GM12878 (cell line): ENCODE measurements around the gene C10orf105. TPM values are rescaled to one million over a fixed set of nuclear protein-coding genes. Genes with fewer than 3 reads are reported as not detected.

Experiments used
- ATAC-seq: fragments of 200-7000 bp; cut with Tn5 transposase; 3 replicates; pipeline ENCODE4 v1.9.1; 2020; ENCODE audit warnings: mild to moderate bottlenecking, moderate library complexity
- BruUV-seq: library from RNA; stranded (reverse); fragments of 400-500 nt; replicated peaks from 2 replicates; lab custom pipeline; 2021; lab: Mats Ljungman, UMichigan
- CTCF ChIA-PET: fragments of 300-600 bp; sonication (Branson Sonifier 250); formaldehyde crosslinking; extraction: SDS; loops from one replicate; lab custom pipeline; 2021; ENCODE audit warnings: inconsistent platforms; lab: Yijun Ruan, JAX
- POLR2A ChIA-PET: fragments of 350-600 bp; formaldehyde crosslinking; extraction: SDS; loops from one replicate; lab custom pipeline; 2021; ENCODE audit warnings: inconsistent platforms; lab: Charles Lee
- RAD21 ChIA-PET: fragments of 300-600 bp; sonication (Branson Sonifier 250); formaldehyde crosslinking; loops from one replicate; lab custom pipeline; 2023; ENCODE audit warnings: antibody characterized with exemption; ENCODE audit not compliant: unreplicated experiment; lab: Charles Lee
- SMC1A ChIA-PET: fragments of 300-600 bp; sonication (Branson Sonifier 250); formaldehyde crosslinking; loops from one replicate; lab custom pipeline; 2023; ENCODE audit not compliant: unreplicated experiment, uncharacterized antibody; lab: Charles Lee
- DNase-seq: peaks from one replicate; pipeline ENCODE4 v3.0.0-alpha.2; 2011; ENCODE audit warnings: low read depth, low spot score
- FAIRE-seq: peaks from 3 replicates; lab custom pipeline; 2011; peaks lifted over from hg19 to GRCh38; lab: Jason Lieb, UNC
- H2AFZ ChIP-seq: 2 replicates; pipeline ENCODE4 v1.6.0; 2011; ENCODE audit warnings: low read depth, low read length, control low read depth; ENCODE audit not compliant: control insufficient read depth
- H3K27ac ChIP-seq: 2 replicates; pipeline ENCODE4 v1.5.1; 2011; ENCODE audit warnings: control low read depth; ENCODE audit not compliant: control insufficient read depth, insufficient read depth
- H3K27me3 ChIP-seq, 2 experiments: replicated peaks in 1 of 2; 2 replicates each; pipeline versions ENCODE4 v1.6.0 to v1.6.1; 2011; ENCODE audit warnings: low read length in 1 of 2; ENCODE audit not compliant: control insufficient read depth in 2 of 2, insufficient read depth in 2 of 2
- H3K36me3 ChIP-seq, 2 experiments: 2 replicates each; pipeline ENCODE4 v1.5.1; 2011; ENCODE audit warnings: low read length in 1 of 2; ENCODE audit not compliant: control insufficient read depth in 2 of 2, insufficient read depth in 2 of 2
- H3K4me1 ChIP-seq: 2 replicates; pipeline ENCODE4 v1.6.1; 2011; ENCODE audit warnings: mild to moderate bottlenecking, low read length, moderate library complexity, mixed read lengths; ENCODE audit not compliant: control insufficient read depth, insufficient read depth
- H3K4me2 ChIP-seq: 2 replicates; pipeline ENCODE4 v1.6.0; 2011; ENCODE audit warnings: control low read depth; ENCODE audit not compliant: control insufficient read depth, insufficient read depth
- H3K4me3 ChIP-seq: fragments of 200-600 bp; sonication (generic); 2 replicates; pipeline ENCODE4 v1.5.1; 2016
- H3K79me2 ChIP-seq: 2 replicates; pipeline ENCODE4 v1.6.0; 2011; ENCODE audit warnings: low read length; ENCODE audit not compliant: control insufficient read depth, insufficient read depth
- H3K9ac ChIP-seq: 2 replicates; pipeline ENCODE4 v1.8.0; 2011; ENCODE audit warnings: low read length, control low read depth, mixed read lengths; ENCODE audit not compliant: control insufficient read depth, insufficient read depth
- H3K9me3 ChIP-seq: replicated peaks from 3 replicates; pipeline ENCODE4 v1.5.1; 2011; ENCODE audit warnings: mild to moderate bottlenecking, low read length; ENCODE audit not compliant: control insufficient read depth, insufficient read depth
- H4K20me1 ChIP-seq: 2 replicates; pipeline ENCODE4 v1.6.0; 2011; ENCODE audit not compliant: control insufficient read depth, insufficient read depth
- CHD2 ChIP-seq: IDR thresholded peaks from 2 replicates; pipeline ENCODE4 v1.6.1; 2011; ENCODE audit warnings: low read depth, low read length, improper control_type of control experiment, borderline replicate concordance
- GATAD2B ChIP-seq: fragments of 450-650 bp; conservative IDR thresholded peaks from 2 replicates; pipeline ENCODE4 v1.6.1; 2017; ENCODE audit warnings: low read depth, mild to moderate bottlenecking, moderate library complexity
- JUNB ChIP-seq: IDR thresholded peaks from 2 replicates; pipeline ENCODE4 v1.6.1; 2016; ENCODE audit warnings: antibody characterized with exemption, mild to moderate bottlenecking
- KLF5 ChIP-seq: fragments of 450-650 bp; IDR thresholded peaks from 2 replicates; pipeline ENCODE4 v1.6.1; 2014; ENCODE audit warnings: mild to moderate bottlenecking; ENCODE audit not compliant: partially characterized antibody
- MTA2 ChIP-seq: fragments of 450-650 bp; IDR thresholded peaks from 2 replicates; pipeline ENCODE4 v1.6.1; 2016; ENCODE audit warnings: low read depth, mild to moderate bottlenecking, moderate library complexity
- WGBS: methylation state at CpG from one replicate; pipeline ENCODE4 v1.1.6; 2016; ENCODE audit warnings: low lambda C conversion rate; ENCODE audit not compliant: insufficient replicate concordance, insufficient coverage; ENCODE audit errors: missing lambda C conversion rate; 5-methylcytosine and 5-hydroxymethylcytosine counted together
- in situ Hi-C: fragments of 300-500 bp; cut with MboI; formaldehyde crosslinking; loops from 9 replicates; pipeline ENCODE4 v1.14.3; 2018; ENCODE audit warnings: mixed read lengths
- intact Hi-C: fragments of 100-400 bp; cut with micrococcal nuclease; formaldehyde crosslinking; loops from one replicate; pipeline ENCODE4 v1.14.2; 2022; ENCODE audit not compliant: unreplicated experiment
- polyA plus RNA-seq, 11 experiments: library from polyadenylated mRNA; depleted of rRNA in 4 of 11; unstranded in 6 of 11; stranded (reverse) in 5 of 11; fragments of >200 nt; fragmentation: Nextera tagmentation in 4 of 11; fragmentation: Illumina TruSeq in 1 of 11; extraction: Ambion mirVana in 4 of 11; extraction: Trizol in 1 of 11; gene quantifications; 1 replicate in 1 of 11; 2 replicates in 10 of 11; pipeline versions ENCODE4 v1.2.1 to v1.2.3, GENCODE V29; 2011 to 2016; ENCODE audit warnings: inconsistent platforms in 2 of 11, missing spikeins in 2 of 11, low read depth in 1 of 11
- total RNA-seq, 4 experiments: library from RNA; depleted of rRNA in 3 of 4; stranded (reverse); fragments of >200 nt in 3 of 4; fragmentation: Illumina TruSeq in 1 of 4; extraction: Trizol in 1 of 4; gene quantifications; 2 replicates each; pipeline versions ENCODE4 v1.2.1 to v1.2.3, GENCODE V29; 2013 to 2021
- TF ChIP-seq, protein P1 (sequence below): fragments of 450-650 bp; IDR thresholded peaks from 2 replicates; pipeline ENCODE4 v1.6.1; 2016; ENCODE audit warnings: mild to moderate bottlenecking

C10orf105 gene
- total and polyA plus RNA-seq, 10 of the 15 experiments (the other 5 are each of a cell fraction or from before 2014, with no cell fraction given) = 0.04 to 0.06 (median 0.05) TPM; not detected in 7

- Histone ChIP-seq H3K4me2 (peak overlapping the region; percentile 89), H3K9me3 (no peaks in the 10 kb centered on the region; the same call in 2 of the 3 replicates), H3K9ac (peak overlapping the region; percentile 32), H2AFZ (peak overlapping the region; percentile 43), H4K20me1 (no peaks in the 10 kb centered on the region), H3K36me3 (no peaks in the 10 kb centered on the region), H3K27ac (peak overlapping the region; percentile 82), H3K4me1 (peaks cover 55% of the 10 kb centered on the region), H3K27me3 (no peaks in the 10 kb centered on the region), H3K4me3 (no peak overlapping the region; the same call in 1 of the 2 replicates), H3K79me2 (no peaks in the 10 kb centered on the region)
- WGBS = 37% methylated on average over 5 of the region's 5 CpGs
- TF ChIP-seq CHD2 = no peak
- peak; percentile 58 for TF ChIP-seq JUNB
- TF ChIP-seq MTA2 = peak; percentile 55
- TF ChIP-seq KLF5 = no peak
- in situ Hi-C loops (no loop called here), intact Hi-C loops (loop anchor here (5.0 to 10.0 kb wide), 2 partner anchors 201 to 206 kb away; no protein-coding TSS in a partner anchor)
- BruUV-seq = no TSS peak
- RAD21 ChIA-PET = interaction anchor here (0.9 to 7.2 kb wide), 7 partner anchors 9 to 75 kb away, joined by 3 to 53 read pairs (median 9); no protein-coding TSS in a partner anchor
- SMC1A ChIA-PET = interaction anchor here (0.7 to 2.7 kb wide), 15 partner anchors 9 to 421 kb away, joined by 3 to 18 read pairs (median 4); partner anchors contain the start of gene VSIR
- CTCF ChIA-PET = interaction anchor here (0.7 to 8.9 kb wide), 12 partner anchors 13 to 377 kb away, joined by 3 to 116 read pairs (median 30); partner anchors contain the start of genes SLC29A3 and VSIR
- POLR2A ChIA-PET = interaction anchor here (0.9 to 2.1 kb wide), 5 partner anchors 10 to 79 kb away, joined by 3 to 5 read pairs (median 4); no protein-coding TSS in a partner anchor
- ATAC-seq (peak; percentile 40), FAIRE-seq (peak; percentile 23), DNase-seq (no peak)
These were observed 26.2 kb downstream of the C10orf105 start for GRCh38 chr10:71693377-71693776.

DNA sequence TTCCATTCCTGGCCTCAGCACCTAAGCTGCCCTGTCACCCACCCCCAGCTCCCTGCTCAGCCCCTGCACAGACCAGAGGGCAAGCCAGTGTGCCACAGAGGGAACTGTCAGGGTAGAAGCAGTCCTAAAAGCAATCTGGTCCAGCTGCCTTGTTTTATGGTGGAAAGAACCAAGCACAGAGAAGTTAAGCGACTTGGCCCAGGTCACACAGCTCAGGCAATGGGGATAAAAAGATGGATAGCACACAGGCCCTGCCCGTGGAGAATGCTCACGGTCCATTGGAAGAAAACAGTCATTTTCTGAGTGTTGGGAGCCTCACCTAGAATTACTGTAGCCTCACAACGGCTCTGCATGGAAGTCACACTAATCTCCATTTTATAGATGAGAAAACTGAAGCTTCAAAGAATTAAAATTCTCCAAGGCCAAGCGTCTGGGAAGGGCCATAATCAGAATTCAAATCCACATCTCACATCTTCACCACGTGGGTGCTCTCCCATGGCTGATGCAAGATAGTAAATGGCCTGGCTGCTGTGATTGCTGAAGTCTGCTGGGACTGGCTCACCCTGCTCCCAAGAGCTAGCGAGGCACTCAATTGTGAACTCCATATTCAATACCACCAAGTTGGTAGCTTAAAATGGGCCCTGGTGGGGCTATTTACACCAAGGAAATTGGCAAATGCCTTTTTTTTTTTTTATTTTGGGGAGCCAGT lies 26.8 kb downstream of the C10orf105 start:
- DNase-seq (no peak), ATAC-seq (no peak), FAIRE-seq (no peak)
- no peaks in the 10 kb centered on the region for H4K20me1 ChIP-seq
- SMC1A ChIA-PET = interaction anchor here (0.6 to 2.7 kb wide), 11 partner anchors 10 to 1046 kb away, joined by 3 to 18 read pairs (median 4); partner anchors contain the start of gene VSIR
- peaks cover 48% of the 10 kb centered on the region for H3K4me1 ChIP-seq
- no peak overlapping the region for H2AFZ ChIP-seq
- CTCF ChIA-PET = interaction anchor here (0.6 to 8.9 kb wide), 8 partner anchors 14 to 376 kb away, joined by 3 to 116 read pairs (median 57); partner anchors contain the start of genes SLC29A3 and VSIR
- no peaks in the 10 kb centered on the region for H3K27me3 ChIP-seq
- no peak overlapping the region for H3K27ac ChIP-seq
- POLR2A ChIA-PET = interaction anchor here (0.6 to 2.1 kb wide), 4 partner anchors 10 to 1036 kb away, joined by 3 to 5 read pairs (median 4); no protein-coding TSS in a partner anchor
- H3K4me2 ChIP-seq = no peak overlapping the region
- no peak overlapping the region for H3K4me3 ChIP-seq
- in situ Hi-C loops (no loop called here), intact Hi-C loops (loop anchor here (5.0 to 10.0 kb wide), 2 partner anchors 202 to 205 kb away; no protein-coding TSS in a partner anchor)
- TF ChIP-seq GATAD2B = no peak
- TF ChIP-seq, protein P1, sequence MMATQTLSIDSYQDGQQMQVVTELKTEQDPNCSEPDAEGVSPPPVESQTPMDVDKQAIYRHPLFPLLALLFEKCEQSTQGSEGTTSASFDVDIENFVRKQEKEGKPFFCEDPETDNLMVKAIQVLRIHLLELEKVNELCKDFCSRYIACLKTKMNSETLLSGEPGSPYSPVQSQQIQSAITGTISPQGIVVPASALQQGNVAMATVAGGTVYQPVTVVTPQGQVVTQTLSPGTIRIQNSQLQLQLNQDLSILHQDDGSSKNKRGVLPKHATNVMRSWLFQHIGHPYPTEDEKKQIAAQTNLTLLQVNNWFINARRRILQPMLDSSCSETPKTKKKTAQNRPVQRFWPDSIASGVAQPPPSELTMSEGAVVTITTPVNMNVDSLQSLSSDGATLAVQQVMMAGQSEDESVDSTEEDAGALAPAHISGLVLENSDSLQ = no peak
- no peak overlapping the region for H3K9ac ChIP-seq
- no peaks in the 10 kb centered on the region for H3K36me3 ChIP-seq
- H3K79me2 ChIP-seq = no peaks in the 10 kb centered on the region
- RAD21 ChIA-PET = interaction anchor here (1.2 to 7.2 kb wide), 5 partner anchors 21 to 76 kb away, joined by 3 to 53 read pairs (median 10); no protein-coding TSS in a partner anchor
- H3K9me3 ChIP-seq = peaks cover 2% of the 10 kb centered on the region; the same call in 1 of the 3 replicates
- 85% methylated on average over 7 of the region's 7 CpGs for WGBS
- BruUV-seq = no TSS peak
